A549 (cell line): ENCODE measurements around the gene SLC16A10. TPM values are rescaled to one million over a fixed set of nuclear protein-coding genes. Genes with fewer than 3 reads are reported as not detected.
"Not testable (repeated sequence)": the region's sequence is repeated elsewhere in the genome, so short reads cannot be mapped to it uniquely, and the experiment has no call there.

Experiments
- ATAC-seq, 2 experiments: fragments of 200-7000 bp in 1 of 2; fragments of >200 bp in 1 of 2; cut with Nextera tagmentation in 1 of 2; cut with Tn5 transposase in 1 of 2; 3 replicates each; pipeline versions ENCODE4 v1.8.0 to v1.9.1; 2018 to 2020; ENCODE audit warnings: mild to moderate bottlenecking in 1 of 2, moderate library complexity in 1 of 2
- CTCF ChIA-PET: fragments of 300-600 bp; sonication (Branson Sonifier 250); formaldehyde crosslinking; extraction: SDS; loops from one replicate; lab custom pipeline; 2021; ENCODE audit warnings: antibody characterized with exemption, inconsistent platforms; lab: Yijun Ruan, JAX
- POLR2A ChIA-PET: fragments of 350-600 bp; formaldehyde crosslinking; extraction: SDS; loops from one replicate; lab custom pipeline; 2021; ENCODE audit warnings: antibody characterized with exemption, inconsistent platforms; lab: Yijun Ruan, JAX
- DNase-seq, 2 experiments: peaks; one replicate each; pipeline versions ENCODE4 v3.0.0 to v3.0.0-alpha.2; 2011 to 2016; ENCODE audit warnings: low read depth in 1 of 2, low spot score in 1 of 2
- FAIRE-seq: peaks from 2 replicates; lab custom pipeline; 2011; peaks lifted over from hg19 to GRCh38; lab: Jason Lieb, UNC
- H3K27ac ChIP-seq, 2 experiments: fragments of >200 bp; sonication (Bioruptor Twin); formaldehyde crosslinking; 3 replicates each; pipeline ENCODE4 v1.5.1; 2016 to 2017
- H3K4me1 ChIP-seq: fragments of >200 bp; sonication (Bioruptor Twin); formaldehyde crosslinking; 3 replicates; pipeline ENCODE4 v1.6.1; 2016
- H3K4me2 ChIP-seq: fragments of >200 bp; sonication (Bioruptor Twin); formaldehyde crosslinking; 3 replicates; pipeline ENCODE4 v1.6.1; 2016
- H3K4me3 ChIP-seq: fragments of >200 bp; sonication (Bioruptor Twin); formaldehyde crosslinking; 3 replicates; pipeline ENCODE4 v1.5.1; 2016
- H3K9me3 ChIP-seq: fragments of >200 bp; sonication (Bioruptor Twin); formaldehyde crosslinking; 3 replicates; pipeline ENCODE4 v1.6.1; 2016
- BCL3 ChIP-seq: fragments of >200 bp; sonication (Bioruptor Twin); formaldehyde crosslinking; IDR thresholded peaks from 3 replicates; pipeline ENCODE4 v1.6.1; 2016
- E2F6 ChIP-seq: IDR thresholded peaks from 2 replicates; pipeline ENCODE4 v1.6.1; 2012; ENCODE audit warnings: low read depth, borderline replicate concordance
- EHF ChIP-seq: fragments of 250-450 bp; sonication (Bioruptor Pico); IDR thresholded peaks from 2 replicates; pipeline ENCODE4 v1.5.0; 2020; ENCODE audit warnings: mild to moderate bottlenecking
- ELK1 ChIP-seq: fragments of 150-350 bp; IDR thresholded peaks from 2 replicates; pipeline ENCODE4 v1.6.1; 2014; ENCODE audit warnings: low read depth, mild to moderate bottlenecking, low read length
- FOSL2 ChIP-seq, 2 experiments: fragments of 450-650 bp in 1 of 2; fragments of >200 bp in 1 of 2; sonication (Bioruptor Twin) in 1 of 2; formaldehyde crosslinking; IDR thresholded peaks; 2 replicates each; pipeline versions ENCODE4 v1.5.0 to v1.6.1; 2016 to 2020; ENCODE audit warnings: mild to moderate bottlenecking in 1 of 2, moderate library complexity in 1 of 2
- HOXB13 ChIP-seq: fragments of 250-450 bp; sonication (Bioruptor Pico); IDR thresholded peaks from 2 replicates; pipeline ENCODE4 v1.5.0; 2020; ENCODE audit warnings: low read depth, mild to moderate bottlenecking, moderate library complexity
- HOXB5 ChIP-seq: fragments of 250-450 bp; sonication (Bioruptor Pico); IDR thresholded peaks from 2 replicates; pipeline ENCODE4 v1.5.0; 2020; ENCODE audit warnings: mild to moderate bottlenecking, moderate library complexity
- KDM5A ChIP-seq: fragments of 200-600 bp; sonication (generic); IDR thresholded peaks from 2 replicates; pipeline ENCODE4 v1.6.1; 2016; ENCODE audit warnings: antibody characterized with exemption, mild to moderate bottlenecking
- MAFK ChIP-seq: fragments of 450-650 bp; IDR thresholded peaks from 2 replicates; pipeline ENCODE4 v1.6.1; 2014; ENCODE audit not compliant: partially characterized antibody
- MAZ ChIP-seq: fragments of 150-350 bp; IDR thresholded peaks from 2 replicates; pipeline ENCODE4 v1.6.1; 2014; ENCODE audit warnings: antibody characterized with exemption, low read depth, low read length, borderline replicate concordance
- NPAS2 ChIP-seq: fragments of 250-450 bp; sonication (Bioruptor Pico); IDR thresholded peaks from 2 replicates; pipeline ENCODE4 v1.8.0; 2022; ENCODE audit warnings: mild to moderate bottlenecking, moderate library complexity, borderline replicate concordance
- PBX3 ChIP-seq: IDR thresholded peaks from 2 replicates; pipeline ENCODE4 v1.6.1; 2012
- PHF8 ChIP-seq: fragments of 200-600 bp; sonication (generic); IDR thresholded peaks from 2 replicates; pipeline ENCODE4 v1.6.1; 2016; ENCODE audit warnings: low read depth, mild to moderate bottlenecking, antibody characterized with exemption, moderate library complexity, borderline replicate concordance
- POLR2AphosphoS2 ChIP-seq: conservative IDR thresholded peaks from 2 replicates; pipeline ENCODE4 v1.6.1; 2012; ENCODE audit warnings: low read length, improper control_type of control experiment, inconsistent platforms
- RAD21 ChIP-seq, 2 experiments: fragments of >200 bp in 1 of 2; sonication (Bioruptor Twin) in 1 of 2; formaldehyde crosslinking in 1 of 2; IDR thresholded peaks in 1 of 2; conservative IDR thresholded peaks in 1 of 2; 2 replicates in 1 of 2; 3 replicates in 1 of 2; pipeline ENCODE4 v1.6.1; 2012 to 2018; ENCODE audit warnings: inconsistent platforms in 1 of 2
- ZSCAN20 ChIP-seq: fragments of 250-450 bp; sonication (Bioruptor Pico); IDR thresholded peaks from 2 replicates; pipeline ENCODE4 v1.8.0; 2022; ENCODE audit warnings: mild to moderate bottlenecking, moderate library complexity
- WGBS: methylation state at CpG from one replicate; pipeline ENCODE4 v1.1.6; 2017; ENCODE audit errors: missing lambda C conversion rate; 5-methylcytosine and 5-hydroxymethylcytosine counted together
- polyA plus RNA-seq, 4 experiments: library from polyadenylated mRNA; depleted of rRNA in 3 of 4; stranded (reverse); fragments of >200 nt; fragmentation: RNase III in 1 of 4; extraction: RNeasy Plus Mini Kit Qiagen cat#74134 plus additional on column Dnase treatment in 1 of 4; gene quantifications; 2 replicates in 3 of 4; 3 replicates in 1 of 4; pipeline ENCODE4 v1.2.3, GENCODE V29; 2011 to 2017

SLC16A10 gene
- polyA plus RNA-seq, 2 of the 4 experiments (the other 2 are of a cell fraction) = 0.27 to 1.00 TPM

- CTCF ChIA-PET = no interaction called here
- Histone ChIP-seq H3K4me3 (no peak overlapping the region), H3K27ac (no peak overlapping the region; a peak in 1 of 6 replicates), H3K4me2 (no peak overlapping the region), H3K9me3 (no peaks in the 10 kb centered on the region), H3K4me1 (peaks cover 24% of the 10 kb centered on the region)
- no peak for DNase-seq
- 85% methylated on average over 9 of the region's 9 CpGs for WGBS
- no peak for ATAC-seq
- FAIRE-seq = no peak
- TF ChIP-seq MAFK = peak; percentile 27
- no peak for TF ChIP-seq E2F6
- no peak for TF ChIP-seq RAD21 (conservative IDR thresholded peaks at IDR 0.05 in 1 of 2, IDR thresholded peaks at IDR 0.05 in 1 of 2)
- TF ChIP-seq, all 56 proteins: peak for 1
- POLR2A ChIA-PET = no interaction called here
Observed at GRCh38 chr6:111254004-111254778, 166.9 kb downstream of the SLC16A10 start.

- H3K9me3 ChIP-seq = no peaks in the 10 kb centered on the region
- no peak for DNase-seq
- POLR2A ChIA-PET = no interaction called here
- WGBS = 92% methylated on average over 6 of the region's 6 CpGs
- TF ChIP-seq ELK1 = no peak
- TF ChIP-seq POLR2AphosphoS2 = no peak
- TF ChIP-seq ZSCAN20 (CRISPR knock-in tag) = no peak
- no peak for TF ChIP-seq NPAS2 (CRISPR knock-in tag)
- no peak for TF ChIP-seq PBX3
- no peak for TF ChIP-seq FOSL2 (IDR thresholded peaks at IDR 0.05)
- no peak for TF ChIP-seq FOSL2 (CRISPR knock-in tag; IDR thresholded peaks at IDR 0.05)
- no peak for TF ChIP-seq BCL3
- no peak for TF ChIP-seq PHF8
- TF ChIP-seq MAZ = no peak
- no peak for TF ChIP-seq KDM5A
- H3K27ac ChIP-seq = no peak overlapping the region; a peak in 1 of 6 replicates
- H3K4me3 ChIP-seq = no peak overlapping the region
- H3K4me1 ChIP-seq = peaks cover 24% of the 10 kb centered on the region
- H3K4me2 ChIP-seq = no peak overlapping the region
- no peak for ATAC-seq
- CTCF ChIA-PET = no interaction called here
- FAIRE-seq = no peak
Observed at GRCh38 chr6:111254779-111255166, 167.5 kb downstream of the SLC16A10 start.

GRCh38 chr6:111255838-111256237, 168.5 kb downstream of the SLC16A10 start:
- WGBS = 0% methylated on average over 2 of the region's 2 CpGs
- Histone ChIP-seq H3K4me1 (peaks cover 30% of the 10 kb centered on the region), H3K27ac (peak overlapping the region in 1 of 2 experiments; percentile 43; a peak in 1 of 6 replicates), H3K4me2 (peak overlapping the region; percentile 26; the same call in 1 of the 3 replicates)
- DNase-seq, ATAC-seq, H3K9me3 ChIP-seq, POLR2A ChIA-PET, FAIRE-seq, H3K4me3 ChIP-seq: not testable (repeated sequence)
- TF ChIP-seq HOXB5 = peak; percentile 78; the same call in 1 of the 2 replicates
- TF ChIP-seq EHF (CRISPR knock-in tag) = 0 out of 2 replicates have a peak, but pooled peaks have one; percentile 31
- TF ChIP-seq HOXB13 (CRISPR knock-in tag) = peak; percentile 30; the same call in 1 of the 2 replicates
- 0 out of 2 replicates have a peak, but pooled peaks have one; percentile 79 for TF ChIP-seq ZSCAN20 (CRISPR knock-in tag)
- CTCF ChIA-PET = interaction anchor here (1.0 to 2.0 kb wide), 4 partner anchors 35 to 244 kb away, joined by 4 to 14 read pairs (median 8); no protein-coding TSS in a partner anchor
